GM12801 (cell line): ENCODE results near the gene SECTM1.

ENCODE experiments used
- CTCF ChIP-seq: IDR thresholded peaks from one replicate; pipeline ENCODE4 v1.5.1; 2011; ENCODE audit warnings: control low read depth; ENCODE audit not compliant: insufficient read length; ENCODE audit errors: extremely low read depth

Gene SECTM1

DNA sequence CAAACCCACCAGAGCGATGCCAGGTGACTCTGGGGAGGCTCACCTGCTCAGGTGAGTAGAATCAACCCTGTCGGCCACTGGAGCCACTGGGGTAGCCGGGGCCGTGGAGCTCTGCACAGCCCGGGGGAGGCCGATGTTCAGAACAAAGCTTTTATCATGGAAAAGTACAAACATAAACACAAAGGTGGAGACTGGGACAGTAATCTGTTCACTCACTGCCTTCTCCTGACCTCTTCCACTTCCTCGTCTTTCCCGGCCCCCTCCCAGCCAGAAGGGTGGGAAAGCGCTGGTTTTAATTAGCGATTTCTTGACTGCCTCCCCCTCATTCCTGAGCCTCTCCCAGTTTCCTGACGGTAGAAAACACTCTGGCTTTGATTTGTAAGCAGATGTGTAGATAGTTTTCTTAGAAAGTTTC, 15.7 kb upstream of the SECTM1 start:
- TF ChIP-seq CTCF, result no peak

DNA sequence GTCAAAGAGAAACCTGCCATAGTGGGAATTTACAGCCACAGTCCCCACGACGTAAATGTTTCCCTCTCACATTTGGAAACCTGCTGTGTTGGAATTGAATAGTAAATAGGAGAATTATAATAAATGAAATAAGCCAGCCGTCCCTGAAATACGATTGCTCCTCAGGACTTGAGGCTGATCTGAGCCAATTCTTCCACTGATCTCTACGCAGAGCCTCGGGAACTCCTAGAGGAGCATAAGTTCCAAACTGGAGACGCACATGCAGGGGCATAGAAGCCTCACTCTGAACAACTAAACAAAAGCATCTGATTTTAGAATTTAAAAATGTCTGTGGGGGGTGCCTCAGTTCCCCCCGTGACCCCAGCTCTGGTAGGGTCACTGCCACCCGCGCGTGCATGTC, 15.3 kb upstream of the SECTM1 start:
- no peak for TF ChIP-seq CTCF

DNA sequence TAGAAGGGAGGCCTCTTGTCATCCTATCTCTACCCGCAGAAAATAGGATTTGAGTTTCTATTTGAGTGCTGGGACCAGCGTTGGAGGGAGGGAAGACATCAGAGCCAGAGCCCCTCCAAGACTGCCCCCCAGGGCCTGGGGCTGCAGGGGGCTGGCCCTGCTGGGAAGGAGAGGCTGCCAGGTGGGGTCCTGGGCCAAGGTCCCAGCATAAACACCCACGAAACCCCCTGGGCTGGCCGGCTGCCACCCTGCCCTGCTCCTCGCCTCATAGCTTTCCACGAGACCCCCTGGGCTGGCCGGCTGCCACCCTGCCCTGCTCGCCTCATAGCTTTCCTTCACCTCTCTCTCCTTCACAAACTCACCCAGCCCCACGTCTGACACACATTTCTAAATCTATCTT, 14.9 kb upstream of the SECTM1 start:
- TF ChIP-seq CTCF, result no peak

- TF ChIP-seq CTCF, result no peak
These were observed 13.1 kb upstream of the SECTM1 start for GRCh38 chr17:82346342-82347300.

DNA sequence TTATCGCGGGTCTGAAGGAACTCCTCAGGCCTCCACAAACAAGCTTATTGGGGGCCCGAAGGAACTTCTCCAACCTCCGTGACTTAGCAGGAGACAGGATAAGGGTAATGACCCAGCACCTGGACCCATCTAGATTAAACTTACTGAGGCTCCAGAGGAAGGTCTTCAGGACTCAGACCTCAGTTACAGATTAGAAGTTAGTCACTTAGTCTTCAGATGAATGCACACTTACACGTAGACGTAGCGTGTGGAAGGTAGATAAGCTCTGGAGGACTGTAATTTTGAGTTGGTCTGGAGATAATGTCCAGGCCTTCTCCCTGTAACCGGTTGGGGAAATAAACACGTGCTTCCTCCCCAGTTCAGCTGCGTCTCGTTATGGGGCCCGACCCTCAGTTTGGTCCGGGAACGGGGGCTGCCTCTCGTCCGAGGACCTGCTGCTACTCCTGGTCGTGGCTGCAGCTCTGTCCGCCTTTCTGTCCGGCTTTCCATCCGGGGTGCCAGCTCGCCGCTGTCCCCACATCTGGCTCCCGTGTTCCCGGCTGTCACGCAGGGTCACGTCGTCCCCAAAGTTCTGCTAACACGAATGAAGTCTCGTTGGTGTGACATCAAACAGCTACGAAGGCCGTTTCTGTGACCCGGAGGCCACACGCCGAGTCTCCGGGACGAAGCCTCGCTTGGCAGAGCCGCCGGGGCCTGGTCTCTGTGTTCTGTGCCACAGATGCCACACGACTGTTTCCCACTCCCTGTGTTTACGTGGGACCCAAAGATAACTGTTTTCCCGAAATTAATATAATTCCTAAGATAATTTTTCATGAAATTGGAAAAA, 11.8 kb upstream of the SECTM1 start:
- no peak for TF ChIP-seq CTCF

DNA sequence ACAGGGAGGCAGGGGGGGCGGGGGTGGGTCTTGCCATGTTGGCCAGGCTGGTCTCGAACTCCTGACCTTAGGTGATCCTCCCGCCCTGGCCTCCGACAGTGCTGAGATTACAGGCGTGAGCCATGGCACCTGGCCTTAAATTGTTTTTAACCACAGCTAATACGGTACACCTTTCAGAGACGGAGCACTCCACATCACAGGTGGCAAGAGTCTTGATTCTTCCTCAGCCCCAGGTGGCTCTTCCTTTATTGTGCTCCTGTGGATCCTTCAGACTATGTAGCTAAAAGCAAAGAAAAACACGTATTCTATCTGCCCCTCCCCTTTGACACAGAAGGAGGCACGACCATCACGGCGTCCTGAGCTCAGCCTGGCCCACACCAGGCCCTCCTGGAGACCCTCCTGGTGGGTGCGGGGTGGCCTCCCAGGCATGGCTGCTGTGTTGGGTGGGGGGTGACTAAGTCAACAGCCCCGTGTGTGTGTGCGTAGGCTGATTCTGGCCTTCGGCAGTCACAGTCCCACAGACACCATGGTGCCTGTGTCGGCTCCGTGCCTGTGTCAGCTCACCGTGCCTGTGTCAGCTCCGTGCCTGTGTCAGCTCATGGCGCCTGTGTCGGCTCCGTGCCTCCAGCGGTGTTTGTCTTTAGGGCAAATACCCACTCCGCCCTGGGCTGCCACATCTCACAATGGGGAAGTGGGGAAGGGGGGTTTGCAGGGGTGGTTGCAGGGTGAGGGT, 10.8 kb upstream of the SECTM1 start:
- TF ChIP-seq CTCF, result no peak

- no peak for TF ChIP-seq CTCF
These were observed 10.0 kb upstream of the SECTM1 start for GRCh38 chr17:82343560-82343959.
